Glutamatergic neuron (in vitro differentiated cells): ENCODE measurements around the gene EPHA2. TPM values are rescaled to one million over a fixed set of nuclear protein-coding genes. Genes with fewer than 3 reads are reported as not detected.
A peak's percentile ranks its signal among the peaks of the same experiment; 100 is the strongest.
"Not testable (repeated sequence)": the region's sequence is repeated elsewhere in the genome, so short reads cannot be mapped to it uniquely, and the experiment has no call there.

Experiments
- DNase-seq: peaks from one replicate; pipeline ENCODE4 v3.0.0; 2022
- H3K27ac Mint-ChIP-seq: one replicate; pipeline ENCODE4 v1.8.0; 2020; ENCODE audit warnings: mild to moderate bottlenecking, mixed read lengths, inconsistent platforms; ENCODE audit not compliant: unreplicated experiment
- H3K27me3 Mint-ChIP-seq: one replicate; pipeline ENCODE4 v1.8.0; 2020; ENCODE audit warnings: mild to moderate bottlenecking, moderate library complexity, mixed read lengths, inconsistent platforms; ENCODE audit not compliant: unreplicated experiment
- H3K36me3 Mint-ChIP-seq: one replicate; pipeline ENCODE4 v1.8.0; 2020; ENCODE audit warnings: mild to moderate bottlenecking, mixed read lengths, inconsistent platforms; ENCODE audit not compliant: unreplicated experiment
- H3K4me1 Mint-ChIP-seq: one replicate; pipeline ENCODE4 v1.8.0; 2020; ENCODE audit warnings: mild to moderate bottlenecking, low read depth, mixed read lengths, inconsistent platforms; ENCODE audit not compliant: unreplicated experiment
- H3K4me3 Mint-ChIP-seq: one replicate; pipeline ENCODE4 v1.8.0; 2020; ENCODE audit warnings: mild to moderate bottlenecking, mixed read lengths, inconsistent platforms; ENCODE audit not compliant: unreplicated experiment
- H3K9me3 Mint-ChIP-seq: one replicate; pipeline ENCODE4 v1.8.0; 2020; ENCODE audit warnings: mild to moderate bottlenecking, moderate library complexity, mixed read lengths, inconsistent platforms; ENCODE audit not compliant: unreplicated experiment
- total RNA-seq: library from RNA; stranded (reverse); fragmentation: NEBNext Ultra II Directional; extraction: Animal tissue kit (Norgen Biotek cat#: 25700); gene quantifications from one replicate; pipeline ENCODE4 v1.2.1, GENCODE V29; 2021; ENCODE audit not compliant: unreplicated experiment
- TF ChIP-seq, protein P1 (sequence below): fragments of 200-600 bp; sonication (generic); IDR thresholded peaks from one replicate; pipeline ENCODE4 v1.5.0; 2021; ENCODE audit not compliant: partially characterized antibody, unreplicated experiment

Gene EPHA2
- total RNA-seq, 1 donor from 2014 or later = 0.29 TPM

DNA sequence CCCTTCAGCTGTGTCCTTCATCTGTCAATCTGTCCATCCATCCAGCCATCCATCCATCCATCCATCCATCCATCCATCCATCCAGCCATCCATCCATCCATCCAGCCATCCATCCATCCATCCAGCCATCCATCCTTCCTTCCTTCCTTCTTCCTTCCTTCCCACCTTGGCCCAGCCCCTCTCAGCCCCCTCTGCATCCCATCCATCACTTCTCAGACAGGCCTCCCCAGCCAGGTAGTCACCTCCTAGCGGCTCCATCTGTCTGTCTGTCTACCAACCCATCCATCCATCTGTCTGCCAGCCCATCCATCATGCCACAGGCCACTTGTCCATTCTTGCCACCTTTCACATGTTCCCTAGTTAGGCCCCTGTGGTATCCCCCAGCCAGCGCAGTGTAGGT, 10.2 kb upstream of the EPHA2 start:
- H3K4me1 Mint-ChIP-seq = peaks cover 13% of the 10 kb centered on the region
- H3K36me3 Mint-ChIP-seq = no peaks in the 10 kb centered on the region
- TF ChIP-seq, protein P1, sequence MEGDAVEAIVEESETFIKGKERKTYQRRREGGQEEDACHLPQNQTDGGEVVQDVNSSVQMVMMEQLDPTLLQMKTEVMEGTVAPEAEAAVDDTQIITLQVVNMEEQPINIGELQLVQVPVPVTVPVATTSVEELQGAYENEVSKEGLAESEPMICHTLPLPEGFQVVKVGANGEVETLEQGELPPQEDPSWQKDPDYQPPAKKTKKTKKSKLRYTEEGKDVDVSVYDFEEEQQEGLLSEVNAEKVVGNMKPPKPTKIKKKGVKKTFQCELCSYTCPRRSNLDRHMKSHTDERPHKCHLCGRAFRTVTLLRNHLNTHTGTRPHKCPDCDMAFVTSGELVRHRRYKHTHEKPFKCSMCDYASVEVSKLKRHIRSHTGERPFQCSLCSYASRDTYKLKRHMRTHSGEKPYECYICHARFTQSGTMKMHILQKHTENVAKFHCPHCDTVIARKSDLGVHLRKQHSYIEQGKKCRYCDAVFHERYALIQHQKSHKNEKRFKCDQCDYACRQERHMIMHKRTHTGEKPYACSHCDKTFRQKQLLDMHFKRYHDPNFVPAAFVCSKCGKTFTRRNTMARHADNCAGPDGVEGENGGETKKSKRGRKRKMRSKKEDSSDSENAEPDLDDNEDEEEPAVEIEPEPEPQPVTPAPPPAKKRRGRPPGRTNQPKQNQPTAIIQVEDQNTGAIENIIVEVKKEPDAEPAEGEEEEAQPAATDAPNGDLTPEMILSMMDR = no peak
- DNase-seq = no peak
- H3K4me3 Mint-ChIP-seq = peak overlapping the region; percentile 46
- peaks cover 13% of the 10 kb centered on the region for H3K27me3 Mint-ChIP-seq
- H3K27ac Mint-ChIP-seq = peak overlapping the region; percentile 66
- H3K9me3 Mint-ChIP-seq = peaks cover 4% of the 10 kb centered on the region

DNA sequence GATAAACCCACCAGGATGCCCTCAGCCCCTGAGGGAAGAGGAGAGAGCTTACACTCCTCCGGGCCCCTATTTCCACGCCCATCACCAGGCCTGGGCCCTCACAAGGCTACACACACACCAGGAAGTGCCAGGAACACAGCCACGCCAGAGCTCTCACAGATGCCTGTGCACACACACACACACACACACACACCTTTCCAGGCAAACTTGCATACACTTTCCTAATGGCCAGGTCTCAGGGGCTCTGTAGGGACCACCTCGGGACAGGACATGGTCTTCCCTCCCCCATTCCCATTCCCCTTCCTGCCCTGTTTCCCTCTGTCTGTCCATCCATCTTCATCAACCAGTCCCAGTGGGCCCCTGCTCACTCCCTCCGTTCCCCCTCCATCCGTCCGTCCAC, 9.7 kb upstream of the EPHA2 start:
- H3K4me3 Mint-ChIP-seq = peak overlapping the region; percentile 46
- H3K27me3 Mint-ChIP-seq = peaks cover 13% of the 10 kb centered on the region
- peaks cover 13% of the 10 kb centered on the region for H3K4me1 Mint-ChIP-seq
- H3K27ac Mint-ChIP-seq = peak overlapping the region; percentile 22
- H3K36me3 Mint-ChIP-seq = no peaks in the 10 kb centered on the region
- TF ChIP-seq, protein P1 = no peak
- no peak for DNase-seq
- H3K9me3 Mint-ChIP-seq = peaks cover 4% of the 10 kb centered on the region

DNA sequence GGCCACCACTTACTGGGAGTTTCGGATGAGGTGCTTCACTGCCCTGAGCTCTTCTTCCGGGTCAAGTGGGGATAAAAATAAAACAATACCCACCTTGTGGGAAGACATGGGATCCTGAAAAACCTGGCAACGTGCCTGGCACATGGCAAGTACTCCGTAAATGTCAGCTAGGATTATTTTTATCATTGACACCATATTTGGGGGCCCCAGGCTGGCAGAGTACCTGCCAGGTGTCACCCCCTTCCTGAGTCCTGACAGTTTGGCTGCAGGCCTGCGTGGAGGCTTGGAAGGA, 9.2 kb upstream of the EPHA2 start:
- no peak for DNase-seq
- peak overlapping the region; percentile 43 for H3K27ac Mint-ChIP-seq
- peaks cover 13% of the 10 kb centered on the region for H3K4me1 Mint-ChIP-seq
- H3K9me3 Mint-ChIP-seq = peaks cover 4% of the 10 kb centered on the region
- peaks cover 13% of the 10 kb centered on the region for H3K27me3 Mint-ChIP-seq
- no peak overlapping the region for H3K4me3 Mint-ChIP-seq
- TF ChIP-seq, protein P1 = no peak
- no peaks in the 10 kb centered on the region for H3K36me3 Mint-ChIP-seq

DNA sequence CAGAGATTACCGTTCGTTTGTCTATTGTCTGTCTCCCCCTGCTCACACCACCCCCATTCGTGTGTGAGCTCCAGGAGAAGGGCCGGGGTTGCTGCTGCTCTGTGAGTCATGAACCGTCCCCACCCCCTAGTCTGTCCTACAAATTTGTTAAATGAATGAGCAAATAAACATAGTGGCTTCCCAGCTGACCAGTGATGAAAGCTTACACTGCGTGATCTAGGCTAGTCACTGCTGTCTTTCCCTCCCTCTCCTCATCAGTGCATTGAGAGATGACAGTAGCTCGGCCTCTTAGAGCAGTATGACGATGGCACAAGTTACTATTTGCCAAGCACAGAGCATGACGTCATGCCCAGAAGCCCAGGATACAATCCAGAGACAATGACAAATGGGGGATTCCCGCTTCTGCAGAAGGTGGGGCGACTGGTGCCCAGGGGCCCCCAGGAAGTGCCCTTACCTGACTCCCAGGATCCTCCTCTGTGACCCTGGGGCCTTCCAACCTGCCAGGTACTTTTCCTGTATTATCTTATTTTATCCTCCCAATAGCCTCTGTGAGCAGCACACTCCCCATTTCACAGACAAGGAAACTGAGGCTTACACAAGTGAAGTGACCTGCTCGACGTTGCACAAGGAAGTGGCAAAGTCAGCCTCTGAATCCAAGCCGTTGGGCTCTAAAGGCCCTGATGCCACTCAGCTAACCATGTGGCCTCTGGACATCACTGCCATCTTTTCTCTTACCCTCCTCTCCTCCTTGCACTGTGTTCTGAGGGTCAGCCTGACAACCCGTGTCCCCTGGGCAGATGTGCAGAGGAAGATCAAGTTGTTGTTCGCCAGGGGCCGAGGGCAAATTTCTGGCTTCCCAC, 8.6 kb upstream of the EPHA2 start:
- TF ChIP-seq, protein P1 = no peak
- Mint-ChIP-seq H3K27me3 (peaks cover 13% of the 10 kb centered on the region), H3K27ac (peak overlapping the region; percentile 43), H3K36me3 (no peaks in the 10 kb centered on the region), H3K9me3 (peaks cover 4% of the 10 kb centered on the region), H3K4me3 (no peak overlapping the region), H3K4me1 (peaks cover 13% of the 10 kb centered on the region)
- DNase-seq = no peak

DNA sequence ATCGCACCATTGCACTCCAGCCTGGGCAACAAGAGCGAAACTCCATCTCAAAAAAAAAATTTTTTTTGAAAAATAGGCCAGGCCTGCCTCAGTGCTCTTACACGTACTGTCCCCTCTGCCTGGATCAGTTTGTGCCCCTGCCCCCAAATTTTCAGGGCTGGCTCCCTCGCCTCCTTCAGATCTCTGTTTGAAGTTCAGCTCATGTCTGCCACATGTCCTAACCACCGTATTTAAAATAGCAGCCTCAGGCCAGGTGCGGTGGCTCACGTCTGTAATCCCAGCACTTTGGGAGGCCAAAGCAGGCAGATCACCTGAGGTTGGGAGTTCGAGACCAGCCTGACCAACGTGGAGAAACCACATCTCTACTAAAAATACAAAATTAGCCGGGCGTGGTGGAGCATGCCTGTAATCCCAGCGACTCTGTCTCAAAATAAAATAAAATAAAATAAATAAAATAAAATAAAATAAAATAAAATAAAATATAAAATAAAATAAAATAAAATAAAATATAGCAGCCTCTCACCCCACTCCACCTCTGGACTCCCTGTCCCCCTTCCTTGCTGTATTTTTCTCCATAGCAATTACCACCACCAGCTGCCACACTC, 7.8 kb upstream of the EPHA2 start:
- H3K27ac Mint-ChIP-seq, H3K36me3 Mint-ChIP-seq, H3K4me3 Mint-ChIP-seq, DNase-seq, H3K9me3 Mint-ChIP-seq: not testable (repeated sequence)
- Mint-ChIP-seq H3K4me1 (peaks cover 13% of the 10 kb centered on the region), H3K27me3 (peaks cover 13% of the 10 kb centered on the region)
